GM12865 (cell line): ENCODE data around the gene JUP.
"Not testable (repeated sequence)": the region's sequence is repeated elsewhere in the genome, so short reads cannot be mapped to it uniquely, and the experiment has no call there.

Experiments
- DNase-seq: peaks from one replicate; pipeline ENCODE4 v3.0.0; 2010; ENCODE audit warnings: low read depth
- H3K4me3 ChIP-seq: 2 replicates; pipeline ENCODE4 v1.5.1; 2011; ENCODE audit warnings: mild to moderate bottlenecking, low read depth, low read length, control low read depth
- TF ChIP-seq, protein P1 (sequence below): IDR thresholded peaks from 2 replicates; pipeline ENCODE4 v1.5.1; 2011; ENCODE audit warnings: low read length, control low read depth, low read depth, inconsistent platforms; ENCODE audit not compliant: insufficient read depth; ENCODE audit errors: missing control alignments

The JUP gene

GRCh38 chr17:41786227-41787020, at the start of gene JUP:
TSS of gene JUP (minus strand) at chr17:41786711. CDS start at chr17:41771854, 14,857 bp downstream.
- DNase-seq: peak; percentile 93
- TF ChIP-seq, protein P1, sequence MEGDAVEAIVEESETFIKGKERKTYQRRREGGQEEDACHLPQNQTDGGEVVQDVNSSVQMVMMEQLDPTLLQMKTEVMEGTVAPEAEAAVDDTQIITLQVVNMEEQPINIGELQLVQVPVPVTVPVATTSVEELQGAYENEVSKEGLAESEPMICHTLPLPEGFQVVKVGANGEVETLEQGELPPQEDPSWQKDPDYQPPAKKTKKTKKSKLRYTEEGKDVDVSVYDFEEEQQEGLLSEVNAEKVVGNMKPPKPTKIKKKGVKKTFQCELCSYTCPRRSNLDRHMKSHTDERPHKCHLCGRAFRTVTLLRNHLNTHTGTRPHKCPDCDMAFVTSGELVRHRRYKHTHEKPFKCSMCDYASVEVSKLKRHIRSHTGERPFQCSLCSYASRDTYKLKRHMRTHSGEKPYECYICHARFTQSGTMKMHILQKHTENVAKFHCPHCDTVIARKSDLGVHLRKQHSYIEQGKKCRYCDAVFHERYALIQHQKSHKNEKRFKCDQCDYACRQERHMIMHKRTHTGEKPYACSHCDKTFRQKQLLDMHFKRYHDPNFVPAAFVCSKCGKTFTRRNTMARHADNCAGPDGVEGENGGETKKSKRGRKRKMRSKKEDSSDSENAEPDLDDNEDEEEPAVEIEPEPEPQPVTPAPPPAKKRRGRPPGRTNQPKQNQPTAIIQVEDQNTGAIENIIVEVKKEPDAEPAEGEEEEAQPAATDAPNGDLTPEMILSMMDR: peak; percentile 37
- peak within 1 kb of the TSS; percentile 28; the same call in 1 of the 2 replicates for H3K4me3 ChIP-seq

DNA sequence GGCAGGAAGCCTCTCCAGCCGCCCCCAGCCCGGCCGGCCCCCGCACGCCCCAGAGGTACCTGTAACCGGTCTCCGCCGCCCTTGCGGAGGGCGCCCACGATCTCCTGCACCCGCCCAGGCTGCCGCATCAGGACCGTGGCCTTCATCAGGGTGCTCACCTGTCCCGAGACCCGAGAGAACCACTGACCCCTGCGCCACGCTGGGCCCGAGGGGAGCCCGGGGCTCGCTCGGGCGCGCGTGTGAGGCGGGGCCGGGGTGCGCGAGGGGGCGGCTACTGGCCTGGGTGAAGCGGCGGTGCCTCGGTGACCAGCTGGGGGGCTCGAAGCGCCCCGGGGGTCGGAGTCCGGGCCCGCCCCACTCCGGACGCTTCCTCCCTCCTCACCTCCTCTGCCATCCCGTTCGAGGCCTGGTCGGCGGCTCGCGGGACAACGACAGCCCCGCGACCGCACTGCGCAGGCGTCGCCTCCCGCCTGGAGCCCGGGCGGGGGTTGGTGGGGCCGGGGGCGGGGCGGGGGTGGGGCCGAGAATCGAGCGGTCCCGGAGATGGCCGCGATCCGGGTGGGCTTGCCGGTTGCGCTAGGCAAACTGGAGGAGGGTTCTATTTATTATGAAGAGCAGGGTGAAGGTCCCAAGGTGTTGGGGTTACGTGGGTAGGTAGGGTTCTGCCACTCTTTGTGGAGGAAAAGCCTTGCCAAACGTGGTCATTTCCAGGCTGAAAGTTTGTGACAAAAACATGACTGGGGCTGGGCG, 49.5 kb upstream of the JUP start, which contains the start of gene NT5C3B:
TSS of gene NT5C3B (minus strand) at position 433 of the 750 bp plus-strand sequence. CDS start at position 394, 39 bp downstream.
- DNase-seq: peak; percentile 58
- TF ChIP-seq, protein P1: no peak
- H3K4me3 ChIP-seq: peak within 1 kb of the TSS; percentile 84

- peak; percentile 11 for DNase-seq
- TF ChIP-seq, protein P1: no peak
- H3K4me3 ChIP-seq: peak overlapping the region; percentile 84
Measured at GRCh38 chr17:41835214-41835799, 48.8 kb upstream of the JUP start.

DNA sequence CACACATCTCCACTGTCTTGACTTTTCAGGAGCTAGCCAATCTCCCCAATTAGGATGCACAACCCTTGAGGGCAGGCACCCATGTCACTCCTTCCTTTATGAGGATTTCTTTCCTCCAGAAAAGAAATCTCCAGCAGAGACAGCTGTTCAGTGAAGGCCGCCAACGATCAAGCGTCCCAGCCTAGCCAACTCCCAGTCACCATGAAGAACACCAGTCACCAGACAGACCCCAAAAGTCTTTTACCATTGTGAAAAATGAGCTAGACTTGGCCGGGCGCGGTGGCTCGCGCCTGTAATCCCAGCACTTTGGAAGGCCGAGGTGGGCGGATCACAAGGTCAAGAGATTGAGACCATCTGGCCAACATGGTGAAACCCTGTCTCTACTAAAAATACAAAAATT, 43.5 kb upstream of the JUP start:
- H3K4me3 ChIP-seq, DNase-seq: not testable (repeated sequence)

DNA sequence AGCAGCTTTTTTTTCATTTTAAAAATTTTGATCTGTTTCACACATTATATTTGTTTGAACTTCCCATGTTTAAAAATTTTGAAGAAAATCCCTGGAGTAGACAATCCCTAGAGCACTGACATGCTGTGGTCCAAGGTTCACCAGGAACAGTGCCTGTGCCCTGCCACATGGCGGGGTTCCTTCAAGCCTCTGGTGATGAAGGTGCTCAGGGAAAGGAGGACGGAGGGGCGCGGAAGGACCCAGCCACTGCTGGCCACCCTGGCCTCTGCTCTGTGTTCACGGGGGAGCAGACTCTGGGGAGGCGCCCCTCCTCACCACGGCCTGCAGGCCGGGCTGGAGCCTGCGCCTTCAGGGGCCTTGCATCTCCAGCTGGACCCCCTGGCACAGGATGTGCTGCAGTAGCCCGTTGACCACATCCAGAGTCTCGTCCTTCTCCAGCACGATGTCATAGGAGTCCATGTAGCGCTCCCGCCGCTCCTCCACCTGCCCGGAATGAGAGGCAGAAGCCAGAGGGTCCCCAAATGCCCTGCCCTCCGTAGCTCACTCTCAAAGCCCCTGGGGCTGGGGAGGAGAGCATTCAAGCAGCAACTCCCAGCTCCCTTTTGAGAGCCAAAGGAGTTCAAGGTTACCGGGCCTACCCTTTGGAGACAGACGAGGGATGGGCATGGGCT, 38.8 kb upstream of the JUP start:
- no peak overlapping the region for H3K4me3 ChIP-seq
- TF ChIP-seq, protein P1: no peak
- no peak for DNase-seq

- DNase-seq: no peak
- TF ChIP-seq, protein P1: no peak
- no peak overlapping the region for H3K4me3 ChIP-seq
Measured at GRCh38 chr17:41824086-41824485, 37.6 kb upstream of the JUP start.
